Forelimb muscle (tissue), 1 donor: ENCODE results near the gene SORD. TPM values are rescaled to one million over a fixed set of nuclear protein-coding genes. Genes with fewer than 3 reads are reported as not detected.
A peak's percentile ranks its signal among the peaks of the same experiment; 100 is the strongest.

Source experiments
- DNase-seq: peaks from one replicate; pipeline ENCODE4 v3.0.0-alpha.2; 2013; ENCODE audit warnings: low read depth
- polyA plus RNA-seq: library from polyadenylated mRNA; unstranded; fragments of 120-200 nt; gene quantifications from one replicate; pipeline ENCODE4 v1.2.1, GENCODE V29; 2013; ENCODE audit not compliant: insufficient read length

Gene SORD
- polyA plus RNA-seq, 1 donor: 6.5 TPM

GRCh38 chr15:45116482-45117307, 93.7 kb downstream of the SORD start:
- DNase-seq: no peak

GRCh38 chr15:45117308-45118130, 94.5 kb downstream of the SORD start:
- no peak for DNase-seq

GRCh38 chr15:45118131-45118588, 95.2 kb downstream of the SORD start:
- peak; percentile 71 for DNase-seq

GRCh38 chr15:45118996-45119395, 96.0 kb downstream of the SORD start:
- DNase-seq: no peak

GRCh38 chr15:45120081-45120972, 97.3 kb downstream of the SORD start:
- no peak for DNase-seq

GRCh38 chr15:45121020-45121419, 98.0 kb downstream of the SORD start:
- no peak for DNase-seq

GRCh38 chr15:45121706-45122417, 98.9 kb downstream of the SORD start:
- DNase-seq: no peak

GRCh38 chr15:45122719-45123118, 99.7 kb downstream of the SORD start:
- DNase-seq: no peak

GRCh38 chr15:45123397-45123796, 100.4 kb downstream of the SORD start:
- no peak for DNase-seq

- no peak for DNase-seq
Measured at GRCh38 chr15:45126535-45127158, 103.7 kb downstream of the SORD start.

Other genes with a start within 250 kb of the SORD start
- not detected for gene TERB2, start 66.5 kb upstream of the SORD start, polyA plus RNA-seq
- gene DUOX2, start 91.0 kb downstream of the SORD start, polyA plus RNA-seq: 0.04 TPM
- gene DUOXA2, start 91.1 kb downstream of the SORD start, polyA plus RNA-seq: not detected
- not detected for gene DUOXA1, start 106.7 kb downstream of the SORD start, polyA plus RNA-seq
- 2.9 TPM for gene DUOX1, start 106.8 kb downstream of the SORD start, polyA plus RNA-seq
- 7.4 TPM for gene SHF, start 164.8 kb downstream of the SORD start, polyA plus RNA-seq
- 0.13 TPM for gene SLC28A2, start 229.0 kb downstream of the SORD start, polyA plus RNA-seq